HCT116 (cell line): Measurements from ENCODE around the gene SLC23A3. TPM values are rescaled to one million over a fixed set of nuclear protein-coding genes. Genes with fewer than 3 reads are reported as not detected.

ENCODE experiments used
- ATAC-seq: fragments of 200-7000 bp; cut with Tn5 transposase; 2 replicates; pipeline ENCODE4 v1.9.1; 2020; ENCODE audit warnings: mild to moderate bottlenecking, moderate library complexity
- BruUV-seq: library from RNA; stranded (reverse); fragments of 400-500 nt; replicated peaks from 2 replicates; lab custom pipeline; 2021; lab: Mats Ljungman, UMichigan
- CTCF ChIA-PET: fragments of 300-600 bp; sonication (Branson Sonifier 250); formaldehyde crosslinking; loops from one replicate; lab custom pipeline; 2021; ENCODE audit warnings: antibody characterized with exemption; lab: Charles Lee
- POLR2A ChIA-PET: fragments of 300-600, 350-600 bp; sonication (Branson Sonifier 250); formaldehyde crosslinking; loops from one replicate; lab custom pipeline; 2021; ENCODE audit warnings: antibody characterized with exemption; lab: Charles Lee
- RAD21 ChIA-PET, 2 experiments: fragments of 300-600 bp; sonication (Branson Sonifier 250); formaldehyde crosslinking; loops; one replicate each; lab custom pipeline; 2023; ENCODE audit warnings: low total read pairs in 2 of 2; ENCODE audit not compliant: uncharacterized antibody in 2 of 2, unreplicated experiment in 2 of 2, low non-redundant PET in 1 of 2; lab: Charles Lee
- DNase-seq: peaks from one replicate; pipeline ENCODE4 v3.0.0-alpha.2; 2010; ENCODE audit warnings: low read depth, low spot score
- H2AFZ ChIP-seq: fragments of 200-600 bp; shearing (Covaris generic), sonication (generic); 2 replicates; pipeline ENCODE4 v1.6.1; 2017; ENCODE audit warnings: low read depth, mixed run types, mixed read lengths, antibody characterized with exemption, low read length; ENCODE audit not compliant: poor library complexity, severe bottlenecking
- H3K27ac ChIP-seq: 2 replicates; pipeline ENCODE4 v1.5.1; 2012; ENCODE audit warnings: low read depth, low read length
- H3K27me3 ChIP-seq: fragments of 200-600 bp; sonication (generic); 2 replicates; pipeline ENCODE4 v1.6.1; 2016; ENCODE audit warnings: mixed run types, low read length, mixed read lengths; ENCODE audit not compliant: insufficient read depth
- H3K36me3 ChIP-seq, 2 experiments: fragments of 200-500 bp in 1 of 2; fragments of 200-600 bp in 1 of 2; sonication (Bioruptor generic) in 1 of 2; sonication (generic) in 1 of 2; 2 replicates each; pipeline versions ENCODE4 v1.5.1 to v1.6.1; 2014 to 2016; ENCODE audit warnings: low read length in 2 of 2, inconsistent platforms in 1 of 2, mixed read lengths in 1 of 2, mixed run types in 1 of 2; ENCODE audit not compliant: insufficient read depth in 2 of 2, control insufficient read depth in 1 of 2
- H3K4me1 ChIP-seq, 2 experiments: fragments of 200-600 bp in 1 of 2; sonication (generic) in 1 of 2; 2 replicates each; pipeline versions ENCODE4 v1.5.1 to v1.6.1; 2012 to 2017; ENCODE audit warnings: low read length in 2 of 2, inconsistent platforms in 1 of 2, mild to moderate bottlenecking in 1 of 2, mixed read lengths in 1 of 2, mixed run types in 1 of 2, moderate library complexity in 1 of 2; ENCODE audit not compliant: insufficient read depth in 2 of 2, control insufficient read depth in 1 of 2
- H3K4me2 ChIP-seq: fragments of 200-600 bp; sonication (generic); 2 replicates; pipeline ENCODE4 v1.6.1; 2017; ENCODE audit warnings: mixed run types, low read length, mixed read lengths
- H3K4me3 ChIP-seq, 2 experiments: fragments of 200-600 bp in 1 of 2; sonication (generic) in 1 of 2; replicated peaks in 1 of 2; 2 replicates each; pipeline ENCODE4 v1.5.1; 2011 to 2016; ENCODE audit warnings: low read length in 2 of 2, control low read depth in 1 of 2, low read depth in 1 of 2, mild to moderate bottlenecking in 1 of 2, mixed read lengths in 1 of 2, mixed run types in 1 of 2
- H3K79me2 ChIP-seq: fragments of 200-600 bp; sonication (generic); 2 replicates; pipeline ENCODE4 v1.6.1; 2017; ENCODE audit warnings: mild to moderate bottlenecking, mixed run types, low read length, moderate library complexity, mixed read lengths; ENCODE audit not compliant: insufficient read depth
- H3K9ac ChIP-seq: fragments of 200-600 bp; sonication (generic); 2 replicates; pipeline ENCODE4 v1.6.1; 2016; ENCODE audit warnings: low read length, mixed read lengths
- H3K9me2 ChIP-seq: fragments of 200-600 bp; sonication (generic), shearing (Covaris generic); 2 replicates; pipeline ENCODE4 v1.6.1; 2017; ENCODE audit warnings: mixed run types, mild to moderate bottlenecking, moderate library complexity; ENCODE audit not compliant: insufficient read depth
- H3K9me3 ChIP-seq, 2 experiments: fragments of 200-500 bp in 1 of 2; fragments of 200-600 bp in 1 of 2; sonication (Bioruptor generic) in 1 of 2; sonication (generic) in 1 of 2; 2 replicates each; pipeline ENCODE4 v1.6.1; 2014 to 2017; ENCODE audit warnings: low read length in 2 of 2, mixed read lengths in 2 of 2, inconsistent platforms in 1 of 2, low read depth in 1 of 2, mild to moderate bottlenecking in 1 of 2, mixed run types in 1 of 2, moderate library complexity in 1 of 2; ENCODE audit not compliant: control insufficient read depth in 1 of 2, insufficient read depth in 1 of 2
- H4K20me1 ChIP-seq: fragments of 200-600 bp; sonication (generic), shearing (Covaris generic); 2 replicates; pipeline ENCODE4 v1.6.1; 2017; ENCODE audit warnings: mixed run types, mild to moderate bottlenecking, moderate library complexity; ENCODE audit not compliant: insufficient read depth
- ATF3 ChIP-seq: IDR thresholded peaks from 2 replicates; pipeline ENCODE4 v1.6.1; 2012
- CBX3 ChIP-seq: IDR thresholded peaks from 2 replicates; pipeline ENCODE4 v1.6.1; 2012; ENCODE audit warnings: low read depth
- CEBPB ChIP-seq: IDR thresholded peaks from 2 replicates; pipeline ENCODE4 v1.6.1; 2012; ENCODE audit warnings: low read depth
- CTCF ChIP-seq, 3 experiments: fragments of 200-600 bp in 1 of 3; sonication (generic) in 1 of 3; IDR thresholded peaks in 2 of 3; conservative IDR thresholded peaks in 1 of 3; 2 replicates each; pipeline ENCODE4 v1.5.1; 2012 to 2017; ENCODE audit warnings: low read depth in 2 of 3, low read length in 2 of 3, antibody characterized with exemption in 1 of 3, borderline replicate concordance in 1 of 3, control low read depth in 1 of 3, mild to moderate bottlenecking in 1 of 3, mixed read lengths in 1 of 3, mixed run types in 1 of 3, moderate library complexity in 1 of 3; ENCODE audit not compliant: insufficient read depth in 1 of 3
- EGR1 ChIP-seq: IDR thresholded peaks from 2 replicates; pipeline ENCODE4 v1.6.1; 2012; ENCODE audit warnings: low read depth
- ELF1 ChIP-seq: IDR thresholded peaks from 2 replicates; pipeline ENCODE4 v1.6.1; 2012; ENCODE audit warnings: low read depth, borderline replicate concordance
- EZH2 ChIP-seq: fragments of 200-600 bp; sonication (generic); IDR thresholded peaks from 2 replicates; pipeline ENCODE4 v1.6.1; 2017; ENCODE audit warnings: antibody characterized with exemption, mixed run types
- EZH2phosphoT487 ChIP-seq: fragments of 200-600 bp; IDR thresholded peaks from 2 replicates; pipeline ENCODE4 v1.6.1; 2018; ENCODE audit warnings: antibody characterized with exemption, borderline replicate concordance
- FOSL1 ChIP-seq: IDR thresholded peaks from 2 replicates; pipeline ENCODE4 v1.6.1; 2012; ENCODE audit warnings: low read depth
- JUND ChIP-seq: IDR thresholded peaks from 2 replicates; pipeline ENCODE4 v1.6.1; 2012
- POLR2A ChIP-seq: IDR thresholded peaks from 2 replicates; pipeline ENCODE4 v1.7.0; 2011; ENCODE audit warnings: borderline replicate concordance; ENCODE audit not compliant: insufficient read depth, insufficient read length; ENCODE audit errors: extremely low read depth
- POLR2AphosphoS5 ChIP-seq: IDR thresholded peaks from 2 replicates; pipeline ENCODE4 v1.6.1; 2011; ENCODE audit warnings: mild to moderate bottlenecking, low read depth, low read length, moderate library complexity
- RAD21 ChIP-seq: IDR thresholded peaks from 2 replicates; pipeline ENCODE4 v1.6.1; 2012; ENCODE audit warnings: low read depth, mild to moderate bottlenecking
- REST ChIP-seq: IDR thresholded peaks from 2 replicates; pipeline ENCODE4 v1.6.1; 2012; ENCODE audit warnings: low read depth
- SIN3A ChIP-seq: IDR thresholded peaks from 2 replicates; pipeline ENCODE4 v1.6.1; 2012; ENCODE audit warnings: low read depth
- SP1 ChIP-seq: IDR thresholded peaks from 2 replicates; pipeline ENCODE4 v1.6.1; 2012; ENCODE audit warnings: low read depth
- SRF ChIP-seq: IDR thresholded peaks from 2 replicates; pipeline ENCODE4 v1.6.1; 2012; ENCODE audit warnings: low read depth
- YY1 ChIP-seq: IDR thresholded peaks from 2 replicates; pipeline ENCODE4 v1.6.1; 2011; ENCODE audit warnings: low read length, low read depth, moderate library complexity, mild to moderate bottlenecking; ENCODE audit not compliant: insufficient replicate concordance; ENCODE audit errors: extremely low read depth
- ZFX ChIP-seq: fragments of 450-650 bp; IDR thresholded peaks from 2 replicates; pipeline ENCODE4 v1.6.1; 2017
- ZNF274 ChIP-seq: fragments of 200-500 bp; sonication (Bioruptor generic); IDR thresholded peaks from 2 replicates; pipeline ENCODE4 v1.6.1; 2014; ENCODE audit warnings: mild to moderate bottlenecking, low read depth, low read length, inconsistent platforms
- intact Hi-C: fragments of 100-400 bp; cut with micrococcal nuclease; formaldehyde crosslinking; loops from 2 replicates; pipeline ENCODE4 v1.10.0; 2022
- total RNA-seq: library from RNA; stranded (reverse); gene quantifications from one replicate; pipeline ENCODE4 v1.2.1, GENCODE V29; 2021; ENCODE audit not compliant: unreplicated experiment

The SLC23A3 gene
- total RNA-seq, 1 experiment from 2014 or later: 4.8 TPM

GRCh38 chr2:219215871-219216534 lies 46.2 kb upstream of the SLC23A3 start:
- Histone ChIP-seq H4K20me1 (no peaks in the 10 kb centered on the region), H3K36me3 (peaks cover 0 to 15% of the 10 kb centered on the region in 2 experiments; a peak in 1 of 4 replicates), H3K9ac (no peak overlapping the region), H3K27ac (no peak overlapping the region), H2AFZ (no peak overlapping the region), H3K9me2 (no peaks in the 10 kb centered on the region), H3K27me3 (no peaks in the 10 kb centered on the region), H3K4me1 (peaks cover 9 to 37% of the 10 kb centered on the region in 2 experiments; a peak in 3 of 4 replicates), H3K79me2 (no peaks in the 10 kb centered on the region), H3K9me3 (no peaks in the 10 kb centered on the region), H3K4me3 (no peak overlapping the region), H3K4me2 (no peak overlapping the region)
- RAD21 ChIA-PET: interaction anchor here in 1 of 2 experiments (0.6 kb wide), 1 partner anchor 9 kb away, joined by 9 read pairs; the partner anchor contains the start of gene ZFAND2B
- no peak for TF ChIP-seq SIN3A
- TF ChIP-seq CTCF (IDR thresholded peaks at IDR 0.05 in 2 of 3, conservative IDR thresholded peaks at IDR 0.05 in 1 of 3; ENCODE audit: borderline replicate concordance in 1 of 3, insufficient read depth in 1 of 3, low read depth in 2 of 3, low read length in 2 of 3): no peak
- TF ChIP-seq SP1: no peak
- no peak for TF ChIP-seq CBX3
- TF ChIP-seq ATF3: no peak
- TF ChIP-seq SRF: no peak
- no peak for TF ChIP-seq JUND
- no peak for TF ChIP-seq YY1
- TF ChIP-seq CEBPB: no peak
- TF ChIP-seq EZH2phosphoT487: no peak
- TF ChIP-seq FOSL1: no peak
- TF ChIP-seq EGR1: no peak
- no peak for TF ChIP-seq RAD21
- TF ChIP-seq ZNF274: no peak
- TF ChIP-seq POLR2A: no peak
- no peak for TF ChIP-seq ELF1
- TF ChIP-seq ZFX: no peak
- no peak for TF ChIP-seq REST
- no peak for TF ChIP-seq EZH2
- no peak for TF ChIP-seq POLR2AphosphoS5
- BruUV-seq: no TSS peak
- DNase-seq (no peak), ATAC-seq (no peak)
- CTCF ChIA-PET: interaction anchor here (0.6 kb wide), 1 partner anchor 37 kb away, joined by 5 read pairs; no protein-coding TSS in a partner anchor
- POLR2A ChIA-PET: interaction anchor here (2.3 kb wide), 1 partner anchor 9 kb away, joined by 18 read pairs; the partner anchor contains the start of gene ZFAND2B
- intact Hi-C loops: no loop called here
